ENCODE measurements around the gene TM7SF2. TPM values are rescaled to one million over a fixed set of nuclear protein-coding genes. Genes with fewer than 3 reads are reported as not detected.
"Not testable (repeated sequence)": the region's sequence is repeated elsewhere in the genome, so short reads cannot be mapped to it uniquely, and the experiment has no call there.

Gene TM7SF2
- polyA plus RNA-seq, 4 donors: 77.6 to 95.7 (median 87.9) TPM

DNA sequence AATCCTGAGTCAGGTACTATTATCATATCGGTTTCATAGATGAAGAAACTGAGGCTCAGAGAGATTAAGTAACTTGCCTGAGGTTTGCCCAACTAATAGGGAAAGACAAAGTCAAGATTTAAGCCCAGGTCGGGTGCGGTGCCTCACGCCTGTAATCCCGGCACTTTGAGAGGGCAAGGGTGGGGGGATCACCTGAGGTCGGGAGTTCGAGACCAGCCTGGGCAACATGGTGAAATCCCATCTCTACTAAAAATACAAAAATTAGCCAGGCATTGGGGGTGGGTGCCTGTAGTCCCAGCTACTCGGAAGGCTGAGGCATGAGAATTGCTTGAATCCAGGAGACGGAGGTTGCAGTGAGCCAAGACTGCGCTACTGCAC, 38.4 kb downstream of the TM7SF2 start:
- not testable (repeated sequence) for DNase-seq (ENCODE audit: low read depth in 4 of 4, low spot score in 3 of 4)

DNA sequence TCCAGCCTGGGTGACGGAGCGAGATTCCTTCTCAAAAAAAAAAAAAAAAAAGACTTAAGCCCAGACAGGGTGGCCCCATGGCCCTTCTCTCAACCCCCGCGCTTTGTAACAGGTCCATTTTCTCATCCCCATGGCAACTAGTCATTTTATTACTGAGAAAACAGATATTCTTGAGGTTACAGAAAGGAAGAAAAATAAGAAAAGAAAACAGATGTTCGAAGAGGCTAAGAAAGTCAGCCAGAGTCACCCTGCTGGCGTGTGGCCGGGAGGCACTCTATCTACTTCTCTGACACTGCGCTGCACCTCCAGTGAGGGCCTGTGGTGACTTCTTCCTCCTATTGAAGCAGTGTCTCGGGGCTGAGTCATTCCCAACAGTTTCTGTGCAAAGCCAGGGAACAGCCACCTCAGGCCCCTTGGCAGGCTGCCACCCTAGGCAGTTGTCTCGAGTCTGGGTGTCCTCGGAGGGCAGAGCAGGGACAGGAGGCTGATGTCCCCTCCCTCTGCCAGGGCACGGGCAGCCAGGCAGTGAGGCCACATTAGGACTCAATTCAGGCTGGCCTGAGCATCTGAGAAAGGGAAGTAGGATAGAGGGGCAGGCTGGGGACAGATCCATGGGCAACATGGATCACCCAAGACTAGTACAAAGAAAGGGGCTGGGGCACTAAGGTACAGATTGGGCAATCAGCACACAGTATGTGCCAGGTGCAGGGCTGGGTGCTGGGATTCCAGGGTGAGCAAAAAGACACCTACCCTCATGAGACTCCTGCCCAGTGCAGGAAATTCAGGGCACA, 39.0 kb downstream of the TM7SF2 start:
- no peak for DNase-seq (ENCODE audit: low read depth in 4 of 4, low spot score in 3 of 4)

DNA sequence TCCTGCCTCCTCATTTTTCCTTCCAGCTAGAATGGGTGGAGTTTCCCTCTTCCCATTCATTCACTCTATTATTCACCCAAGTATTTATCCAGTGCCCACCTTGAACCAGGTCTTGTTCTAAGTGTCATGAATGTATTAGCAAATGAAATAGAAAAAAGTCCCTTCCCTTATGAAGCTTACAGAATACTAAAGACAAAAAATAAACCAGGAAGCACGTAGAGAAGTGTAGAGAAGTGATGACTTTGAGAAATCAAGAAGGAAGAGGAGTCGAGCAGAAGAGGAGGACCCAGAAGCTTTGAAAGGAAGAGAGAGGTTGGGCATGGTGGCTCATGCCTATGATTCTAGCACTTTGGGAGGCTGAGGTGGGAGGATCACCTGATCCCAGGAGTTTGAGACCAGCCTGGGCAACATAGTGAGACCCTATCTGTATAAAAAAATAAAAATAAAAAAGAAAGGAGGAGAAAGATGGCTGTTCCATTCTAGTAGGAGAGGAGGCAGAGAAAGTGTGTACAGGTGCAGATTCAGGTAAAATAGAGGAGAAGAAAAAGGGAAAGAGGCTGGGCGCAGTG, 39.7 kb downstream of the TM7SF2 start:
- DNase-seq (ENCODE audit: low read depth in 4 of 4, low spot score in 3 of 4): no peak

DNA sequence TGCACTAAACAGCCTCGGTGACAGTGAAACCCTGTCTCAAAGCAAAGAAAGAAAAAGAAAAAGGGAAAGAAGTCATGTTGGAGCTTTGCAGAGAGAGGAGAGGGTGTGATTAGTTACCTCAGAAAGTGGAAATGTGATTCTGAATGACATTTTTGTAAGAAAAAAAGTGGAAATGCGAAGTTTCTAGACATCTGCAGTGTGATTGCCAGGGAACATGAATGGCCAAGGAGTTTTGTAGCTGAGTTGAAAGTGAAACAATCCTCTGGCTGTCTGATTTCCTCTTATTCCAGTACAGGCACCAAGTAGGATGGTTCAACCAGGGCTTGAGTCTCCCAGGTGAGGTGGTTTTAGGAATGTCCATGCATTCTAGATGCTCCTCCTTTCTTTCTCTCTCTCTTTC, 40.5 kb downstream of the TM7SF2 start:
- no peak for DNase-seq (ENCODE audit: low read depth in 4 of 4, low spot score in 3 of 4)

DNA sequence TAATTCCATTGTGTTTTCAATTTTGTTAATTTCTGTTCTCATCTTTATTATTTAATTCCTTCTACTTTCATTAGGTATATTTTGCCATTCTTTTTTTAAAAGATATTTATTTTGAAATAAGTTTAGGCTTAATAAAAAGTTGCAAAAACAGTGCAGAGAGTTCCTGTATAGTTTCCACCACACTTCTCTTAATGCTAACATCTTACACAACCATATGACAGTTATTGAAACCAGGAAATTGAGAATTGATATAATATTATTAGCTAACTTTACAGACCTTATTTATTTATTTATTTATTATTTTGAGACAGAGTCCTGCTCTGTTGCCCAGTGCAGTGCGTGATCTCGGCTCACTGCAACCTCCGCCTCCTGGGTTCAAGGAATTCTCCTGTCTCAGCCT, 44.6 kb downstream of the TM7SF2 start:
- no peak for DNase-seq (ENCODE audit: low read depth in 4 of 4, low spot score in 3 of 4)

DNA sequence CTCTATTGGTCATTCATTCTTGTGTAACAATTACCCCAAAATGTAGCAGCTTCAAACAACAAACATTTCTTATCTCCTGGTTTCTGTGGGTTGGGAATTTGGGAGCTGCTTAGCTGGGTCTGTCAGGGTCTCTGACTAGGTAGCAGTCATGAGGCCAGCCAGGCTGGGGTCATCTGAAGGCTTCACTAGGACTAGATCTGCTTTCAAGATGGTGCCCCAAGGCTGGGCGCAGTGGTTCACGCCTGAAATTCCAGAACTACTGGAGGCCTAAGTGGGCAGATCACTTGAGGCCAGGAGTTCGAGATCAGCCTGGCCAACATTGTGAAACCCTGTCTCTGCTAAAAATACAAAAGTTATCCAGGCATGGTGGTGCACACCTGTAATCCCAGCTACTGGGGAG, 45.3 kb downstream of the TM7SF2 start:
- DNase-seq (ENCODE audit: low read depth in 4 of 4, low spot score in 3 of 4): no peak

DNA sequence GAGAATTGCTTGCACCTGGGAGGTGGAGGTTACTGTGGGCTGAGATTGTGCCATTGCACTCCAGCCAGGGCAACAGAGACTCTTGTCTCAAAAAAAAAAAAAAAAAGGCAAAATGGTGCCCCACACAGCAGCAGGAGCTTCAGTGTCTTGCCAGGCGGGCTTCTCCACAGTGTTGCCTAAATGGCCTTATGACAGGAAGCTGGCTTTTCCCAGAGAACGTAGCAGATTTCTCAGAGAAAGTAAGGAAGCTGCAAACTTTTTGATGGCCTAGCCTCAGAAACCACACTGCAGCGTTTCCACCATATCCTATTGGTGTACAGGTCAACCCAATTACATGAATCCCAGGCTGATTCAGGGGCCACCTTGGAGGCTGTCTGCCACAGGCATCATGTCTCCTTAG, 45.7 kb downstream of the TM7SF2 start:
- DNase-seq (ENCODE audit: low read depth in 4 of 4, low spot score in 3 of 4): no peak

DNA sequence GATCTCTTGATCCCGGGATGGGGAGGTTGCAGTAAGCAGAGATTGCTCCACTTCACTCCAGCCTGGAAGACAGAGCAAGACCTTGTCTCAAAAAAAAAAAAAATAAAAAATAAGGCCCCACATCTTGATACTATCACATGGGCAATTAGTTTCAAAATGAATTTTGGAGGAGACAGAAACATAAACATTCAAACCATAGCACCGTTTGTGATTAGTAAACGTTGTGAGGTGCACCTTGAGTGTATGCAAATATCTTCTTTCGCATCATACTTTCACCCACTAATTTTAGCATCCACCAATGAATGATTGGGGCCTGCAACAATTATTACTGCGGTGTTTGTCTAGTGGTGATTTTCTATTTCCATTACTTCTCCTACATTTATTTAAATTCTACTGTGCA, 47.3 kb downstream of the TM7SF2 start:
- no peak for DNase-seq (ENCODE audit: low read depth in 4 of 4, low spot score in 3 of 4)

DNA sequence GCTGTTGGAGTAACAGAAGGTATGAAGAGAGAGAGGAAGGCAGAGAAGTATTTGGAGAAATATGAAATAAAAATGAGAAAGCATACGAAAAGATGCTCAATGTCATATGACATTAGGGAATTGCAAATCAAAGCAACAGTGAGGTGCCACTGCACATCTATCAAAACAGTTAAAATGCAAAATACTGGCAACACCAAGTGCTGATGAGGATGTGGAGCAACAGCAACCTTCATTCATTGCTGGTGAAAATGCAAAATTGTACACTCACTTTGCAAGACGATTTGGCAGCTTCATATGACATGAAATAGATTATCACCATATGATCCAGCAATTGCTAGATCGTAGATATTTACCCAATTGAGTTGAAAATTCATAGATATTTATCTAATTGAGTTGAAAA, 49.0 kb downstream of the TM7SF2 start:
- DNase-seq (ENCODE audit: low read depth in 4 of 4, low spot score in 3 of 4): no peak

DNA sequence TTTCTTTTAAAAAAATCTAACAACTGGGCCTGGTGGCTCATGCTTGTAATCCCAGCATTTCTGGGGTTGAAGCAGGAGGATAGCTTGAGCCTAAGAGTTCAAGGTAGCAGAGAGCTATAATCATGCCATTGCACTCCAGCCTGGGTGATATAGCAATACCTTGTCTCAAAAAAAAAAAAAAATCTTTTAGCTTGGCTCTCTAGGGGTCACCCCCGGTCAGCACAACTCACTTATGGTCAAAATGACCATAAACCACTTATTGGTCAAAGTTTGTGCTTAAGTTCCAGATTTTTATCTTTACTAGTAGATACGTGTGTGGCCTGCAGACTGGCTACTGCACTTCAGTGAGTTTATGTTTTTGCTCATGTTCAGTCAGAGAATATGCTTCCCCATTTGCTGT, 52.0 kb downstream of the TM7SF2 start:
- no peak for DNase-seq (ENCODE audit: low read depth in 4 of 4, low spot score in 3 of 4)

Other genes starting within 250 kb of the TM7SF2 start
- gene EHD1, start 233.3 kb upstream of the TM7SF2 start, polyA plus RNA-seq (ENCODE audit: insufficient read length in 4 of 4): 10 to 100 TPM; 54.1 to 69.5 (median 60.5) TPM
- 10 to 100 TPM; 15.5 to 25.9 (median 16.5) TPM for gene ATG2A, start 194.7 kb upstream of the TM7SF2 start, polyA plus RNA-seq (ENCODE audit: insufficient read length in 4 of 4)
- 10 to 100 TPM; 14.9 to 18.8 (median 17.9) TPM for gene PPP2R5B, start 187.2 kb upstream of the TM7SF2 start, polyA plus RNA-seq (ENCODE audit: insufficient read length in 4 of 4)
- gene GPHA2, start 176.0 kb upstream of the TM7SF2 start, polyA plus RNA-seq (ENCODE audit: insufficient read length in 4 of 4): 1 to 10 TPM in 3 of 4 donors, under 1 TPM in 1; 0.54 to 2.8 (median 1.9) TPM
- gene MAJIN, start 139.8 kb upstream of the TM7SF2 start, polyA plus RNA-seq (ENCODE audit: insufficient read length in 4 of 4): 1 to 10 TPM in 2 of 4 donors, under 1 TPM in 2; 0.80 to 1.5 (median 1.00) TPM
- gene BATF2, start 114.9 kb upstream of the TM7SF2 start, polyA plus RNA-seq (ENCODE audit: insufficient read length in 4 of 4): 1 to 10 TPM; 3.2 to 3.5 (median 3.3) TPM
- gene ARL2, start 97.7 kb upstream of the TM7SF2 start, polyA plus RNA-seq (ENCODE audit: insufficient read length in 4 of 4): 10 to 100 TPM; 52.3 to 70.2 (median 59.7) TPM
- 10 to 100 TPM; 31.1 to 33.5 (median 31.9) TPM for gene SNX15, start 84.4 kb upstream of the TM7SF2 start, polyA plus RNA-seq (ENCODE audit: insufficient read length in 4 of 4)
- 10 to 100 TPM; 11.6 to 16.2 (median 12.6) TPM for gene SAC3D1, start 70.7 kb upstream of the TM7SF2 start, polyA plus RNA-seq (ENCODE audit: insufficient read length in 4 of 4)
- 10 to 100 TPM; 12.0 to 16.2 (median 13.1) TPM for gene NAALADL1, start 53.3 kb upstream of the TM7SF2 start, polyA plus RNA-seq (ENCODE audit: insufficient read length in 4 of 4)
- 10 to 100 TPM; 15.6 to 21.7 (median 18.7) TPM for gene CDCA5, start 27.8 kb upstream of the TM7SF2 start, polyA plus RNA-seq (ENCODE audit: insufficient read length in 4 of 4)
- 10 to 100 TPM; 31.8 to 38.9 (median 32.7) TPM for gene ZFPL1, start 27.6 kb upstream of the TM7SF2 start, polyA plus RNA-seq (ENCODE audit: insufficient read length in 4 of 4)
- gene VPS51, start 15.7 kb upstream of the TM7SF2 start, polyA plus RNA-seq (ENCODE audit: insufficient read length in 4 of 4): 100 to 1,000 TPM in 1 of 4 donors, 10 to 100 TPM in 3; 90.9 to 148 (median 99.2) TPM
- 10 to 100 TPM in 1 of 4 donors, 1 to 10 TPM in 3; 6.5 to 11.4 (median 6.9) TPM for gene ZNHIT2, start 5.8 kb downstream of the TM7SF2 start, polyA plus RNA-seq (ENCODE audit: insufficient read length in 4 of 4)
- 100 to 1,000 TPM; 558 to 873 (median 611) TPM for gene FAU, start 10.3 kb downstream of the TM7SF2 start, polyA plus RNA-seq (ENCODE audit: insufficient read length in 4 of 4)
- gene MRPL49, start 10.4 kb downstream of the TM7SF2 start, polyA plus RNA-seq (ENCODE audit: insufficient read length in 4 of 4): 10 to 100 TPM; 61.8 to 66.5 (median 64.0) TPM
- gene SYVN1, start 22.6 kb downstream of the TM7SF2 start, polyA plus RNA-seq (ENCODE audit: insufficient read length in 4 of 4): 10 to 100 TPM; 47.0 to 54.9 (median 51.0) TPM
- under 1 TPM in 2 of 4 donors, not detected in 2; 0.15 to 0.17 TPM for gene SPDYC, start 58.4 kb downstream of the TM7SF2 start, polyA plus RNA-seq (ENCODE audit: insufficient read length in 4 of 4)
- 100 to 1,000 TPM in 2 of 4 donors, 10 to 100 TPM in 2; 84.3 to 109 (median 97.7) TPM for gene CAPN1, start 70.1 kb downstream of the TM7SF2 start, polyA plus RNA-seq (ENCODE audit: insufficient read length in 4 of 4)
- gene POLA2, start 150.1 kb downstream of the TM7SF2 start, polyA plus RNA-seq (ENCODE audit: insufficient read length in 4 of 4): 10 to 100 TPM; 24.4 to 26.8 (median 26.0) TPM
- gene CDC42EP2, start 203.0 kb downstream of the TM7SF2 start, polyA plus RNA-seq (ENCODE audit: insufficient read length in 4 of 4): 10 to 100 TPM in 3 of 4 donors, 1 to 10 TPM in 1; 8.7 to 12.7 (median 10.7) TPM
- gene DPF2, start 222.0 kb downstream of the TM7SF2 start, polyA plus RNA-seq (ENCODE audit: insufficient read length in 4 of 4): 10 to 100 TPM; 82.7 to 93.3 (median 90.7) TPM
- under 1 TPM; 0.63 to 0.80 (median 0.69) TPM for gene TIGD3, start 242.9 kb downstream of the TM7SF2 start, polyA plus RNA-seq (ENCODE audit: insufficient read length in 4 of 4)